COR-L47 (cell line): Measurements from ENCODE around the gene WDR53.
"Not testable (repeated sequence)": the region's sequence is repeated elsewhere in the genome, so short reads cannot be mapped to it uniquely, and the experiment has no call there.

ENCODE experiments used
- DNase-seq: peaks from one replicate; lab custom pipeline; 2025; lab: John Stamatoyannopoulos, UW

WDR53 gene

DNA sequence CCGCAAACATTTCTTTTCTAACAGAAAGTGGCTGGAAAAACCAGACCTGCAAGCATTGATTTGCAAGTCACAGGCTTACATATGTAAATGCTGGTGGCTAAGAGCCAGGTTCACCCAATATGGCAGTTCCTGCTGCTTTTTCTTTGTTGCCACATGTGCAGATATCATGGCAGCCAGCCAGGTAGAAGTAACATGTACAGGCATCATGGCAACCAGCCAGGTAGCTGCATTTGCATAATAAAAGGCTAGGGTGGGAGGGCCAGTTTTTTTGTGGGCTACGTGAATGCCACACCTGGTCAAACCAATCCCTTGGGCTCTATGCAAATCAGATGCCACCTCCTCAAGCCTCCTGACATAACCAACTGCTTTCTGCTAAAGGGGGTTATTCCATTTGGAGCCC lies 50.4 kb downstream of the WDR53 start:
- peak; percentile 99 for DNase-seq

DNA sequence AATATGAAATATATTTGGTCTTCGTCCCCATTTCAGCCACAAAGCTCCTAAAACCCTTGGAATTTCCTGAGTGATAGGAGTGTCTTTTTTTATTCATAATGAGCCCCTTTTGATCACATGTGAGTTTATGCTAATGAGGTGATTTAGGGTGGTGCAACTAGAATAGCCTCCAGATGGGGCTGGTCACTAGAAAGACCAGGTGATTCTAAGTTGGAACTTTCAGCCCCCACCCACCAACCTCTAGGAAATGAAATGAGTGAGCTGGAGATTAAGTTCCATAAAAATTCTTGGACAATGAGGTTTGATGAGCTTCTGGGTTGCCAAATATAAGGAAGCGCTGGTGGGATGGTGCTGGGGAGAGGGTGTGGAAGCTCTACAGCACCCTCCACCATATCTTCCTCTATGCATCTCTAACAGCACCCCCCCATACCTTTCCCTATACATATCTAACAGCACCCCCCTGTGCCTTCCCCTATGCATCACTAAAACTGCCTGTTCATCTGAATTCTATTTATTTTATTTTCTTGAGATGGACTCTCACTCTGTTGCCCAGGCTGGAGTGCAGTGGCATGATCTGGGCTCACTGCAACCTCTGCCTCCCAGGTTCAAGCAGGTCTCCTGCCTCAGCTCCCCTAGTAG lies 51.1 kb downstream of the WDR53 start:
- no peak for DNase-seq

DNA sequence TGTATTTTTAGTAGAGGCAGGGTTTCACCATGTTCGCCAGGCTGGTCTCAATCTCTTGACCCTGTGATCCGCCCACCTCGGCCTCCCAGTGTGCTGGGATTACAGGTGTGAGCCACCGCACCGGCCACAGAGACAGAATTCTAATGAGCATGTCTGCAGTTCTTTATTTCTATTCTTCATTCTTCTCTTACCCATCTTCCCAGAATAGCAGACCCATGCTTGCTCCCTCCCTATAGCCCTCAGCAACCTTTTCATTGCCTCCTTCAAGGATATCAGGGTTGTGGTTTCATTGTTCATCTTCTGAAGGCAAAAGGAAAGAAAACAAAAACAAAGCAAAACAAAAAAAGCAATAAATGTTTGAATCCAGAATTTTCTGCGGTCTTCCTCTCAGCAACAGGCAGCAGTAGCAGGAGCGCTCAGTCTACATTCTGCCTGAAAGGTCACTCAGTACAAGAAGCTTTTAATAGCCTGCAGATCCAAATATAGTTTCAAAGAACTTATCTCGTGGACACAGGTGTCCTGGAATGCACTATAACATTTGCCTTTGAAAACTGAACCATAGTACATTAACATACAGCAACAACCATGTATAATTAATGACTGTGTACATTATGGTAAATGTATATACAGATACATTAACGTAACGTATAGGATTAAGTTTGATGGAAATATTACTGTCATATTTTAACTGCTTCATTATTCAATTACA lies 53.3 kb downstream of the WDR53 start, which contains the start of gene SMCO1:
Gene SMCO1, minus strand, starts transcription at position 434 of the 709 bp plus-strand sequence. Its CDS starts 137 bp downstream, at position 297.
- DNase-seq: no peak

DNA sequence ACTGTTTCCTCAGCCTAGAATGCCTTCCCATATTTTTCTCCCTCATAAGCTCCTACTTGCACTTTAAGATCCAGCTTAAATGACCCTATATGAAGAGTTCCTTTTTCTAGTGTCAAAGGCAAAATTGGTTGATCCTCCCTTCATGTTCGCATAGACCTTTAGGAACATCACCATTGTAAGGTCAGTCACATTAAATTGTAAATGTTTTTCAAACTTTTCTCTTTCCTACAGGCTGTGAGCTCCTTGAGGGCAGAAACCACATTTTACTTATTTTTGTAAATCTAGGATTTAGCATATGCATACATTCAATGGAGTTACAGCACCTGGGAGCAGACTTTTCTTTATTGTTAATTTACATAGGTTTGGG lies 54.0 kb downstream of the WDR53 start:
- no peak for DNase-seq

DNA sequence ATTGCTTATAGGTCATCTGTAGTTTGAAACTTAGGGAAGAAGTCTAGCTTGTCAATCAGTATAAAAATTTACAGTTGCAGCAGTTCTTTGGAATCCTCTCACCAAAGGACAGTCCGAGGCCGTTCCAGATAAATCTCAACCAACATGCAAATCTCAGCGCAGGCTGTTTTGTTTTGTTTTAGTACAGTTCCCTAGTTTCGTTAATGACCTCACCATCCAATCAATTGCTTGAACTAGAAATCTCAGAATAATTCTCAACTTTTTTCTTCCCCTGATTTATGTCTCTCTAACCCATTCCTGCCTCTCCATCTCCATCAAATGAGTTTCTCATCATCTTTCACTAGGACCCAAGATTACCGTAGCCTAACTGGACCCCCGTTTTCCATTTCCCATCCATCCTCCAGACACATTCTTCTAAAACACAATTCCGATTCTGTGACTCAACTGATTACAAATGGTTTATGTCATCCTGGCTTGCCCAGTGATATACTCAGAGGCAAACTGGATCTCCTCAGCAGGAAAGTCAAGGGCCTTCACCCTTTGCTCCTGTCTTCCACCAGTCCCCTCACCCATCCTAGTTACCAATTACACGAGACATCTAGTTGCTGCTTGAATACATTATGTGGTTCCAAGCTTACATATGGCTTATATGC lies 54.5 kb downstream of the WDR53 start:
- DNase-seq: no peak

DNA sequence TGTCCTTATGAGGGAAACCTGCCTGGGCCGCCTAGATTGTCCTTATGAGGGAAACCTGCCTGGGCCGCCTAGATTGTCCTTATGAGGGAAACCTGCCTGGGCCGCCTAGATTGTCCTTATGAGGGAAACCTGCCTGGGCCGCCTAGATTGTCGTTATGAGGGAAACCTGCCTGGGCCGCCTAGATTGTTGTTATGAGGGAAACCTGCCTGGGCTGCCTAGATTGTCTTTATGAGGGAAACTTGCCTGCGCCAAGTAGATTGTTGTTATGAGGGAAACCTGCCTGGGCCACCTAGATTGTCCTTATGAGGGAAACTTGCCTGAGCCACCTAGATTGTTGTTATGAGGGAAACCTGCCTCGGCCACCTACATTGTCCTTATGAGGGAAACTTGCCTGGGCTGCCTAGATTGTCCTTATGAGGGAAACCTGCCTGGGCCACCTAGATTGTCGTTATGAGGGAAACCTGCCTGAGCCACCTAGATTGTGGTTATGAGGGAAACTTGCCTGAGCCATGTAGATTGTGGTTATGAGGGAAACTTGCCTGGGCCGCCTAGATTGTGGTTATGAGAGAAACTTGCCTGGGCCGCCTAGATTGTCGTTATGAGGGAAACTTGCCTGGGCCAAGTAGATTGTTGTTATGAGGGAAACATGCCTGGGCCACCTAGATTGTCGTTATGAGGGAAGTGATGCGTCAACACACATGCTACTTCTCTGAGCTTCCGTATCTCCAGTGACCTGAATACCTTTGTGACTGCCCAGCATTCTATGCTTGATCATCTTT lies 56.5 kb downstream of the WDR53 start:
- DNase-seq: not testable (repeated sequence)

DNA sequence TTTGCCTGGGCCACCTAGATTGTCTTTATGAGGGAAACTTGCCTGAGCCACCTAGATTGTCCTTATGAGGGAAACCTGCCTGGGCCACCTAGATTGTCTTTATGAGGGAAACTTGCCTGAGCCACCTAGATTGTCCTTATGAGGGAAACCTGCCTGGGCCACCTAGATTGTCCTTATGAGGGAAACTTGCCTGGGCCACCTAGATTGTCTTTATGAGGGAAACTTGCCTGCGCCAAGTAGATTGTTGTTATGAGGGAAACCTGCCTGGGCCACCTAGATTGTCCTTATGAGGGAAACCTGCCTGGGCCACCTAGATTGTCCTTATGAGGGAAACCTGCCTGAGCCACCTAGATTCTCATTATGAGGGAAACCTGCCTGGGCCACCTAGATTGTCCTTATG lies 57.2 kb downstream of the WDR53 start:
- not testable (repeated sequence) for DNase-seq

DNA sequence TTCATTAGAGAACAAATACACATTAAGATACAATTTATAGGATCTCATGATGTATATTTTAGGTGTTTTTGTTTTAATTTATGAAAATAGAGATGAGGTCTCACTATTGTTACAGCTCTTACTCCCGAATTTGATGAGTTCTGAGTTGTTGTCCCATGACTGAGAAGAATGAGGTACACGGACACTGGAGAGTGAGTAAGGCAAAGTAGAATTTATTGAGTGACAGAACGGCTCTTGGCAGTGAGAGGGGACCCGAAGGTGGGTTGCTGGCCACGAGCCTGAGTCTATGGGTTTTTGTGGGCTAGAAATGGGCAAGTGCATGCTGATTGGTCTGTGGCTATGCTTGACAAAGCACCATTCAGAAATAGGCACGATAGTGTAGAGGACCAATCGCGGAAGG lies 61.7 kb downstream of the WDR53 start:
- no peak for DNase-seq

DNA sequence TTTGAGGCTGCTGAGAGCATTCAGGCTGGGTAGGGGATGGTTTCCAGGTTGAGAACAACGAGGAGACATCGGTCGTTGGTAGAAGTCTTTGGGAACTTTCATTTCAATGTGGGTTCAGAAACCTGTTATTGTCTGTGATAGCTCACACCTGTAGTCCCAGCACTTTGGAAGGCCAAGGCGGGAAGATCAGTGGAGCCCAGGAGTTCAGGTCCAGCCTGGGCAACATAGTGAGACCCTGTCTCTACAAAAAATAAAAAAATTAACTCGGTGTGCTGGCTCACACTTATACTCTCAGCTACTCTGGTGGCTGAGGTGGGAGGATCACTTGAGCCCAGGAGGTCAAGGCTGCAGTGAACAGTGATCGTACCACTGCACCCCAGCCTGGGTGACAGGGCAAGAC lies 63.8 kb downstream of the WDR53 start:
- no peak for DNase-seq
